HG02938 (cell line): Measurements from ENCODE around the gene GIT2.
A peak's percentile ranks its signal among the peaks of the same experiment; 100 is the strongest.
"Not testable (repeated sequence)": the region's sequence is repeated elsewhere in the genome, so short reads cannot be mapped to it uniquely, and the experiment has no call there.

Experiments used
- ATAC-seq: cut with Tn5 transposase; IDR thresholded peaks from one replicate; pipeline ENCODE4 v1.9.1; 2021; ENCODE audit warnings: mild to moderate bottlenecking, moderate library complexity; ENCODE audit not compliant: unreplicated experiment

The GIT2 gene

DNA sequence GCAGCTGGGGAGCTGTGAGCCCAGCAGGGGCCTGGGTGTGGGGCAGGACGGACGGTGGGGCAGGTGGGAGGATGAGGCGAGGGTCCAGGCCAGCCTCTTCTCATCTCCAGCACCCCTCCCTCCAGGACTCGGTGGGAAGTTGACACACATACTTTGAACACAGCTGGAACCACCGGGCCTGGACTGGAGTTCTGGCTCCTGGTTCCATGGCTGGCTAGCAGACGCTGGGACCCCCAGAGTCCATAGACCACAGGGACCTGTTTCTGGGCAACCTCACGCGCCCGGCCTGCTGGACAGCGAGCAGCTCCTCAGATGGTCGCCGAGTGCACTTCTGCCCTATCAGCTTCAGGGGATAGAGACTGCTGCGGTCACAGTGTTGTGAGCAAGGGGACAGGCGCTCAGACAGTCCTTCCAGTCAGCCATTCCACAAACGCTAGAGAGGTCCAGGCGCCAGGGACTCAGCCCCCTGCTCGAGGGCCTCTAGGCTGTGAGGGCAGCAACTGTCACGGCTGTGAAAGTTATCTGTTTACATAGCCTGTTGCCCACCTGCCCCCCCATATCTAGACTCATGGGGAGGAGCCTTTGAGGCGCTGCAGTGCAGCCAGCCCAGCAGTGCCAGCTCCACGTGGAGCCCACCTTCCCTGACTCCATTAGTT, 70.9 kb downstream of the GIT2 start:
- ATAC-seq = no peak

DNA sequence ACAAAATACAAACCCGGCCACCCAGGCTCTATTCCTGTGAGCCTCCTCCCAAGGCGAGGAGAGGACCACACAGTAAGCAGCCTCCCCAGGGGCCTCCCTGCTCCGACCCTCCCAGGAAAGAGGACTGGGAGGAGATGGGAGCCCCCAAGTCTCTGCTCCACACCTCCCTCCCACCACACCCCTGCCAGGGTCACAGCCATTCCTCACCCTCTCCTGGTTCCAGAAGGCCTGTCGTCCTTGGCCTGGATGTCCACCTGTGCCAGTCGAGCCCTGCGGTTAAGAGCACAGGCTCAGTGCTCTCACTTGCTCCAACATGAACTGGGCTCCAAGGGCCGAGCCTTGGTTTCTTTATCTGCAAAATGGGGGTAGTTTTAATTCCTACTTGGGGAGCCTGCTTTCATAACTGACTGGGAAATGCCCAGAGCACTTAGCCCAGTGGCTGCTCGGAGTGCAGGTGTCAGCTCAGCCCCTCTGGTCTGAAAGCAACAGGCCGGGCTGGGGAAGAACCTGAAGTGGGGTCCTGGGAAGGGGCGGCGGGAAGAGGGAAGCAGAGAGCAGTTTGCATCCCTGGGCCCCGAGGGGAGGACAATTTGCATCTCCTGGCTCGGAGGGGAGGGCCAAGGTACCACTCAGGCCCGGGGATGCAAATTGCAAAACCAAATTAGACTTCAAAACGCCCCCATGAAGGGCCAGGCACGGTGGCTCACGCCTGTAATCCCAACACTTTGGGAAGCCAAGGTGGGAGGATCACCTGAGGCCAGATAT, 72.5 kb downstream of the GIT2 start:
- ATAC-seq = no peak

- ATAC-seq = no peak
These were observed 73.1 kb downstream of the GIT2 start for GRCh38 chr12:109923038-109923437.

DNA sequence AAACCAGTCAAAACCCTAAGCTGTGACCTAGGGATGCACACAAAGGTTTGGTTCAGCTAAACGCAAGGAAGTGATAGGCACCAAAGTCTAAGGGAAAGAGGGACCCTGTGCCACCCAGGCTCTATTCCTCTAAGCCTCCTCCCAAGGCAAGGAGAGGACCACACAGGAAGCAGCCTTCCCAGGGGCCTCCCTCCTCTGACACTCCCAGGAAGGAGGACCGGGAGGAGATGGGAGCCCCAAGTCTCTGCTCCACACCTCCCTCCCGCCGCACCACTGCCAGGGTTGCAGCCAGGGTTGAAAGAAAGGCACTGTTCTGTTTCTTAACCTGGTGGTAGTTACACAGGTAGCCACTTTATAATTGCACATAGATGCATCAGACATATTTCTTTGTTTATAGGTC, 74.2 kb downstream of the GIT2 start:
- no peak for ATAC-seq

DNA sequence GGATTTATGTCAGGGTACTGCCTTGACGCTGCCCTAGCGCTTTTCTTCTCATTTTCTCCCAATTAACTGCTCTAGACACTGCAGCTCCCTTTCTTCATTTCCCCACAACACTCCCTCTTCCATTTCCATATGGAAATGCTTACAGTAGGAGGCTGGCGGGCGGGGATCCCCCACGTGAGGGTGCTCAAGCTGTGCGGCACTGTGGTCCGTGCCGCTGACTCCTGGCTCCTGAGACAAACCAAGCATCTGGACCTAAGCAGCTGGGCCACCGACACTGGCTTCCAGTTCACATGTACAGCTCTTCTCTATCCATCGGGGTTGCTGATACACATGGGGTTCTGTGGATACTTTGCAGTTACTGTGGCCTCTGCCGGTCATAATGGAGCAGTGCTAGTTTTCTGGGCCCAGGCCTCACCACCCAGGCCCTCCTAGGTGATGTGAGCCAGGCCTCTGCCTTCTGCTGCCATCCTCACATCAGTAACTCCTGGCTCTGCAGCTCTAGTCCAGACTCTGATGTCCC, 75.8 kb downstream of the GIT2 start:
- no peak for ATAC-seq

GRCh38 chr12:109919456-109919855, 76.7 kb downstream of the GIT2 start:
- ATAC-seq = no peak

GRCh38 chr12:109916045-109916444, 80.1 kb downstream of the GIT2 start:
- ATAC-seq = no peak

GRCh38 chr12:109915171-109916040, 80.8 kb downstream of the GIT2 start:
- no peak for ATAC-seq

GRCh38 chr12:109914461-109914860, 81.7 kb downstream of the GIT2 start:
- ATAC-seq = no peak

GRCh38 chr12:109912855-109913321, 83.3 kb downstream of the GIT2 start:
- ATAC-seq = no peak

DNA sequence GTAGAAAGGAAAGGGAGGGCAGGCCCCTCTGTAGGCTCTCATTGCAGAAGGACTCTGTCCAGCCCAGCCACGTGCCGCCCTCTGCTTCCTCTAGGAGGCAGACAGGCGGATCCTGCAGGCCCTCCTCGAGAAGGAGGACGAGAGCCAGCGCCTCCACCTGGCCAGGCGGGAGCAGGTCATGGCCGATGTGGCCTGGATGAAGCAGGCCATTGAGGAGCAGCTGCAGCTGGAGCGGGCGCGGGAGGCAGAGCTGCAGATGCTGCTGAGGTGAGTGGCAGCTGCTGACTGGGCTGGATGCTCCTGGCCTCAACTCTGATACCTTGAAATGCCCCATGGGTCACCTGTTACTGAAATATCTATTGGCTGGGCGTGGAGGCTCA, 85.2 kb downstream of the GIT2 start:
- no peak for ATAC-seq

DNA sequence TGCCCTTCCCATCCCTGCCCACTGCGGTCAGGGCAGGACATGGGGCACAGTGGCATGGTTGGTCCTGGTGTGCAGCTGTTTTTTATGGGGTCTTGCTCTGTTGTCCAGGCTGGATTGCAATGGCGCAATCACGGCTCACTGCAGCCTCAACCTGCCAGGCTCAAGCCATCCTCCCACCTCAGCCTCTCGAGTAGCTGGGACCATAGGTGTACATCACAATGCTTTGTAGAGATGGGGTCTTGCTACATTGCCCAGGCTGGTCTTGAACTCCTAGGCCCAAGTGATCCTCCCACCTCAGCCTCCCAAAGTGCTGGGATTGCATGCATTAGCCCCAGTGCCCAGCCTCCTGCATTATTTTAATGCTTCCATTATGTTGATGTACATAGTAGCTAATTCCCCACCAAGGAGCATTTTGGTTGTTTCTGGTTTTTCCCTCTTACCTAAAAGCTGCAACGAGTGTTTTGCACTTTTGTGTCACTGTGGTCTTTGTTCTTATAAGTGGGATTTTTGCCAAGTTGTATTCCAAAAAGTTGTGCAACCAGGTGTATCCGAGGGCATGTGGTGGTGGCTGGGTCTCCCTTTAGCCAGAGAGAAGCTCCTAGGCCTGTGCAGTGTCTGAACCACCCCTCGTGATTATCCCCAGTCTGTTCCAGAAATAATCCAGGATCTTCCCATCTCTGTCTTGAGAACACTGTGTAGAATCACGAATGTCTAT, 85.8 kb downstream of the GIT2 start:
- no peak for ATAC-seq

DNA sequence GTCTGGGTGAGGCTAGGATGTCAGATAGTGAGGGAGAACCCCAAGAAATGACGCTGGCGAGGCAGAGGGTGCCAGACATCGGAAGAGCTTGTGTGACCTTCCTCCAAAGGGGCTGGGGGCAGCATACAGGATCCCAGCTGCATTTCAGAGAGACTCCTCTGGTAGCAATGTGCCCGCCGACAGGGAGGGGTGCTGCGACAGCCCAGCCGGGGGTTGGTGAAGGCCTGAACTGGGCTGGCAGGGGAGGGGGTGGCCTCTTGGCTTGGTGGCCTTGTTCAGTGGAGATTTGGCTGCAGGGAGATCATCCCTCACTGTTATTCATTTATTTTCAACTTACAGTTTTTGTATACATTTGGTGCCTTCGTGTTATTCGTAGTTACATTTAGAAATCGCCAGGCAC, 90.9 kb downstream of the GIT2 start:
- no peak for ATAC-seq

DNA sequence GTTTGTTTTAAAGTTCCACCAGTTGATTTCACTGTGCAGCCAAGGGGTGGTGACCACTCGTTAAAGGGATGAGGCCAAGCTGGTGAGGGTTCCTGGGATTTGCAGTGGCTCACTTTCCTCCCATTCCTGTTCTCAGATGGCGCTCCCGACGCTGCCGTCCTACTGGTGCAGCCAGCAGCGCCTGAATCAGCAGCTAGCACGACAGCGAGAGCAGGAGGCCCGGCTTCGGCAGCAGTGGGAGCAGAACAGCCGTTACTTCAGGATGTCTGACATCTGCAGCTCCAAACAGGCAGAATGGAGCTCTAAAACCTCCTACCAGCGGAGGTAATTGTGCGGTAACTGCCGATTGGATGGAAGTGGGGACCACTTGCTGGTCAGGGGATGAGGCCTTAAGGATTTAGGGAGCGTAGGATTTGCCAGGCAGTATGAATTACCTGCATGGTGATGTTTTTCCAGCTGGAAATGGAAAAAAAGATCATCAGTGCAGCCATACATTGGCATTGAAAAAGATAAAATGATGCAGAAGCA, 93.2 kb downstream of the GIT2 start:
- no peak for ATAC-seq

GRCh38 chr12:109900752-109901580, 95.2 kb downstream of the GIT2 start:
- peak; percentile 17 for ATAC-seq

- ATAC-seq = peak; percentile 64
These were observed 96.1 kb downstream of the GIT2 start, which contains the start of gene TCHP for GRCh38 chr12:109899783-109900751. TCHP (plus strand) TSS chr12:109900274; CDS start chr12:109903027, 2,753 bp downstream.

GRCh38 chr12:109899345-109899744, 96.8 kb downstream of the GIT2 start:
- ATAC-seq = not testable (repeated sequence)

GRCh38 chr12:109897029-109897428, 99.1 kb downstream of the GIT2 start:
- no peak for ATAC-seq
